Mucosa of stomach (tissue), 1 donor: ENCODE results near the gene SLU7.

Experiments
- H3K27me3 ChIP-seq: one replicate; pipeline ENCODE4 v1.7.0; 2013; ENCODE audit warnings: mild to moderate bottlenecking, low read length; ENCODE audit not compliant: control insufficient read depth, insufficient read depth
- H3K36me3 ChIP-seq: one replicate; pipeline ENCODE4 v1.7.0; 2013; ENCODE audit warnings: low read length; ENCODE audit not compliant: control insufficient read depth, insufficient read depth
- H3K4me1 ChIP-seq: one replicate; pipeline ENCODE4 v1.7.0; 2013; ENCODE audit warnings: mild to moderate bottlenecking, low read length; ENCODE audit not compliant: control insufficient read depth, insufficient read depth
- H3K4me3 ChIP-seq: one replicate; pipeline ENCODE4 v1.7.0; 2013; ENCODE audit warnings: low read length
- H3K9ac ChIP-seq: one replicate; pipeline ENCODE4 v1.7.0; 2013; ENCODE audit warnings: mild to moderate bottlenecking, low read length, moderate library complexity
- H3K9me3 ChIP-seq: one replicate; pipeline ENCODE4 v1.7.0; 2013; ENCODE audit warnings: mild to moderate bottlenecking, low read length, moderate library complexity; ENCODE audit not compliant: control insufficient read depth
- donor health status: Pancreatic carcinoma.

SLU7 gene

DNA sequence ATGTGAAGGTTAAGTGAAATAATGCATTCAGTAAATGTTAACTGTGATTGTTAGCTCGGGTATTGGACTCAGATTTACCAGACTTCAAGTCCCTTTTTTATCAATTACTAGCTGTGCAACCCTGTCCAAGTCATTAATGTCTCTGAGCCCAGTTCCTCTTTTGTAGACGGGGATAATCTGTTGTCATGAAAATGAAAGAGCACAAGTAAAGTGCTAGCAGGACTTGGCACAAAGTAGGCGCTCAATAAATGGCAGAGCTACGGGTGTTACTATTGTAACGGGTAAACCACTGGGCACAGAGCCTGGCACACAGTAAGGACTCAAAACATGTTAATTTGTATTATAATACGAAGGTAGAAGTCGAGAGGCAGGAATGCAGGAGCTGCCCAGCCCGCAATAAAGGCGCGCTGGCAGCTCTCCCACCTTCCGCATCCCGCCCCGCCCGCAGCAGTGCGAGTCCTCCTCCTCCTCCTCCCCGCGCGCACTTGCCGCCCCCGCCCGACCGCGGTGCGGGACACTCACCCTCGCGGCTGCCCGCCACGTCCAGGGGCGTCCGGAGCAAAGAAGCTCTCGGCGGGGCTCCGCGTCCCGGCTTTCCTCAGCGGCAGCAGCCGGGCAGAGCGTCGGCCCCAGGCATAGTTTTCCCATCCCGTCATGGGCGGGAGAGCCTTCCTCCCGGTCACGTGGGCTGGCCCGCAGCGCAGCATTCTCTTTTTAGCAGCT lies 48.7 kb downstream of the SLU7 start, which contains the start of gene C1QTNF2:
TSS of gene C1QTNF2 (minus strand) at position 637 of the 723 bp plus-strand sequence. CDS start 15,615 bp downstream, outside the sequence.
- Histone ChIP-seq H3K27me3 (peaks cover 15% of the 10 kb centered on the region), H3K4me3 (peak within 1 kb of the TSS; percentile 37), H3K4me1 (peaks cover 6% of the 10 kb centered on the region), H3K9ac (peak within 1 kb of the TSS; percentile 27), H3K36me3 (no peaks in the 10 kb centered on the region), H3K9me3 (no peaks in the 10 kb centered on the region)

DNA sequence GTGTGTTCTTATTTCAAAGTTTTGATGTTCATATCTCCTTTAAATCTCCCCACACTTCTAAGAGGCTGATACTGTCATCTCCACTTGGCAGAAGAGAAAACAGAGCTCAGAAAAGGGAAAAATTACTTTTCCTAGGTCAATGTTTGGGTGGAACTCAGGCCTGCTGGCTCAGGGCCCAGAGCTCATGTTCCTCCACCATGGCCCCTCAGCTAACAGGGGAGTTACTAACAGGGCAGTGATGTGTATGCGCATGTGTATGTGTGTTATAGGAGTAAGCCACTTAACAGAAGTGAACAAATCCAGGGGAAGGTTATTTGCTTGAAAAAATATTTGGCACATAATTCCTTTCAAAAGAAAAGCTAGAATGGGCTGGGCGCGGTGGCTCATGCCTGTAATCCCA lies 51.0 kb downstream of the SLU7 start:
- Histone ChIP-seq H3K27me3 (peaks cover 15% of the 10 kb centered on the region), H3K4me3 (no peak overlapping the region), H3K9ac (no peak overlapping the region), H3K9me3 (no peaks in the 10 kb centered on the region), H3K4me1 (peaks cover 6% of the 10 kb centered on the region), H3K36me3 (no peaks in the 10 kb centered on the region)

DNA sequence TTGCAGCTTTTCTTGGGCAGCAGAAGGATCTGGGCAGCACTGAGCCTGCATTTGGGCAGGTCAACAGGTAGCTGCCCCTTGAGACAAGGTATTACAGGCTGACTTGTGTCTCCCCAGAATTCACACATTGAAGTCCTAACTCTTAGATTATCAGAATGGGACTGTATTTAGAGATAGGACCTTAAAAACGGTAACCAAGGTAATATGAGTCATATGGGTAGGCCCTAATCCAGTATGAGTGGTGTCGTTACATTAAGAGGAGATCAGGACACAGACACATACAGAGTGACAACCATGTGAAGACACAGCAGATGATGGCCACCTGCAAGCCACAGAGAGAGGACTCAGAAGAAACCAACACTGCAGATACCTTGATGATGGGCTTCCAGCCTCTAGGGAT lies 51.6 kb downstream of the SLU7 start:
- Histone ChIP-seq H3K36me3 (no peaks in the 10 kb centered on the region), H3K9ac (no peak overlapping the region), H3K4me1 (peaks cover 6% of the 10 kb centered on the region), H3K4me3 (no peak overlapping the region), H3K9me3 (no peaks in the 10 kb centered on the region), H3K27me3 (peaks cover 15% of the 10 kb centered on the region)

DNA sequence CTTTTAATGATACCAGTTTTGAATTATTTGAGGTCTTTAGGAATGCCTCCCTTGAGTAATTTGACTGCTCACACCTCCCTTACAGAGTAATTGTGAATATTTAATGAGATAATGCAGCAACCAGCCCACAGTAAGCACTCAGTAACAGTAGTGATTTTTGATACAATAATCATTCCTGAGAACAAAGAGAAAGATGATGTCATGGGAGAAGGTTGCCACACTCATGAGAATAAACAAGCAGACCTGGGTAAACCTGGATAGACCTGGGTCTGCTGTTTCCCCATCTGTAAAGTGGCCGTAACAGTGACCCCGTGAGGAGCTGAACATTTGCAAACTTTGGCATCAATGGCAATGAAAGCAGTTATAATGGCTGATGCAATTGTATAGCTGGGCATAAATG lies 52.7 kb downstream of the SLU7 start:
- no peak overlapping the region for H3K4me3 ChIP-seq
- H3K27me3 ChIP-seq: peaks cover 11% of the 10 kb centered on the region
- peaks cover 6% of the 10 kb centered on the region for H3K4me1 ChIP-seq
- H3K9ac ChIP-seq: no peak overlapping the region
- no peaks in the 10 kb centered on the region for H3K9me3 ChIP-seq
- H3K36me3 ChIP-seq: no peaks in the 10 kb centered on the region

DNA sequence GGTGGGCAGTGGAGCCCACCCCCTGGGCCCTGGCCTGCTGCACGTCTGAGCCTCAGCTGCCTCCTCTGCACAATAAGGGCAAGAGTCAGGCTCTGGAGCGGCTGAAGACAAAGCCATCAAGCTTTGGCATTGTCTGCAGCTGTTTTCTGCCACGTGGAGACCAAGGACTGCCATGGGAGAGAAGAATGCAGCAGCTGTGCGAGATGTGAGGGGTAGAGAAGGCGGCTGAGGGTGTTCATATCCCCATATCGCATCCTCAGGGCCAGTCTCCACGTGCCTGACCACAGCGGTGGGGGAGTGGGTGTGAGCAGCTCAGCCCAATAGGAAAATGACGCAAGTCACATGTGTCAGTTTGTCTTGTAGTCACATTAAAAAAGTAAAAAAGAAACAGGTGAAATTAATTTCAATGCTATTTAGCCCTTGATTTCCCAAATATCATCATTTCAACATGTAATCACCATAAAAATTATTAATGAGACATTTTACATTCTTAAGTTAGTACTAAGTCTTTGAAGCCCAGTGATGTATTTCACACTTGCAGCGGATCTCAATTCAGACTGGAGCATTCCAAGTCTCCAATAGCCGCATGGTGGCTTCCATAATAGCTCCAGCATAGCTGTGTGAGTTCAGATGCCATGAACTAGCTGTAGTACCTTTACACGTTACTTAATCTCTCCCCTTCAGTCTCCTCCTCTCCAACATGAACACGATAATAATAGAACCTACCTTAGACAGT lies 55.1 kb downstream of the SLU7 start:
- Histone ChIP-seq H3K4me1 (peaks cover 20% of the 10 kb centered on the region), H3K36me3 (no peaks in the 10 kb centered on the region), H3K9ac (no peak overlapping the region)

DNA sequence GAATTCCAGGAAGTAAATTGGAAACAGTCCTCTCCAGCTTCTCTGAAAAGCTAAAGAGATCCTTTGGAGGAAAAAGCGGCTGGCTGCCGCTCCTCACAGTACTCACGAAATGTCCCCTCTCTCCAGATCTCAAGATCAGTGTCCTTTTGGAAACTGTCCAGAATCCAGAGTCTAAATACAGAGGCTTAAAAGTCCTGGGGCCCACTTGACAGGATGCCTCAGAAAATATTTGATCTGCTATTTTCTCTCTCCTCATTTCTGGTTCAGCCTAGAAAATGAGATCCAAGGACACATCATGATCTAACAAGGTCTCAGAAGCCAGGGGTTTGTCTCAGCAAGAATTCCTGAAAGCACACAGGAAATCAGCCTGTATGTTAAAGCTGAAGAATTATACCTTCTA lies 55.7 kb downstream of the SLU7 start:
- Histone ChIP-seq H3K9ac (no peak overlapping the region), H3K4me3 (no peak overlapping the region), H3K9me3 (no peaks in the 10 kb centered on the region), H3K27me3 (no peaks in the 10 kb centered on the region), H3K4me1 (peaks cover 20% of the 10 kb centered on the region), H3K36me3 (no peaks in the 10 kb centered on the region)

More for the DNA sequence above, 55.1 kb downstream of the SLU7 start:
- Histone ChIP-seq H3K9me3 (no peaks in the 10 kb centered on the region), H3K4me3 (no peak overlapping the region), H3K27me3 (no peaks in the 10 kb centered on the region)

DNA sequence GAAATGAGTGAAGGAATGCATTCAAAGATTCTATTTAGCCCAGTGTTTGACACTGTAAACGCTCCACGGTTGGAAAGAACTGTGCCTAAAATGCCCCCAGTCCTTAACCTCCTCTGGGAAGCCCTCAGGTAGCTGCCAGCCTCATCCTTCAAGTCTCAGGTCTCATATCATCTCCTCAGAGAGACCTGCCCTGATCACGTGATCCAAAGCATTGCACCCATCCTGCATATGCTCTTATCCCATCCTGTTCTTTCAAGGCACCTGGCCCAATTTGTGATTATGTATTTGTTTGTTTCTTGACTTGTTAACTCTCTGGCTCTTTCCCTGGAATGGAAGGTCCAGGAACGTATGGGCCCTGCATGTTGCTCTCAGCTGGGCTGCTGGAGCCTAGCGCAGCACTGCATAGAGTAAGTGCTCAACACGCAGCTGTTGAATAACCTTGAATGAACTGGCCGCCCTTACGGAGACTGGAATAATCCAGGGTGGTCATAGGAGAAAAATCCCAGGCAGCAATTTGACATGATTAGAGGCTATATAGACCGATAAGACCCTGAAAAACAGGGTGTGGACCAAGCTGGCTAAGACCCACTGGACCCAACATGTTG lies 57.2 kb downstream of the SLU7 start:
- Histone ChIP-seq H3K9me3 (no peaks in the 10 kb centered on the region), H3K36me3 (no peaks in the 10 kb centered on the region), H3K27me3 (no peaks in the 10 kb centered on the region), H3K4me3 (no peak overlapping the region), H3K4me1 (peaks cover 25% of the 10 kb centered on the region), H3K9ac (no peak overlapping the region)

DNA sequence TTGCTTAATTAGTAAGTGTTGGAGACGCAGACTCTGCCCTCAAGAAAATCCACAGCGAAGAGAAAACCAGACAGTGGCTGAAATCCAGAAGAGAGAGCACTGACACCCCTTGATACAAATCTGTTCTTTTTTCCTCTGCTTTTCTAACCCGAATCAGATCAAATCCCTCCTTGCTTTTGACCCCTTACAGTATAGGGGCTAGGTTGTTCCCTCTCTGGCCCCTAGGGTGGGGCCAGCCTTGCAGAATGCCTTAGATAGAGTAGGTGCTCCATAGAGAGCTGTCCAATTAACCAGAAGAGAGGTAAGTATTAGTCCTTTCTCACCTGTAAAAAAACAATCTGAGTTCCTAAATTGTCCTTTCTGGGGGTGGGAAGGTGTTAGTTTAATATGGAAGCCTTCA lies 58.6 kb downstream of the SLU7 start:
- H3K4me1 ChIP-seq: peaks cover 25% of the 10 kb centered on the region

DNA sequence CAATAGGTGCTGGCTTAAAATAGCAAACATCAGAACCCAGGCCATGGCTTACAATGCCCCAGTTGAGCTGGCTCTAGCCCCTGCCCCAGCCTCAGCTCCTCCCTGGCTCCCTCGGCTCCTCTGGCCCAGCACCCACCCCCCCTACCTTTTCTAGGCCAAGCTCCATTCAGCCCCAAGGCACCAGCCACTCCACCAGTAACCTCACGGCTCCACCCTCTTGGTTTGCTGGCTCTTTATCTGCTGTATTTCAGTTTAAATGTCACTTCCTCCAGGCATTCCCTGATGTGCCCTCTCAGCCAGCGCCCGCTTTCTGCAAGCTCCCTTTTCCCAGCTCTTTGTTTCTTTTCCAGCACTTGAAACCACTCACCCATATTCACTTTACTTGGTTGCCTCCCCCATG lies 59.1 kb downstream of the SLU7 start:
- peaks cover 25% of the 10 kb centered on the region for H3K4me1 ChIP-seq
- no peaks in the 10 kb centered on the region for H3K27me3 ChIP-seq
- no peaks in the 10 kb centered on the region for H3K9me3 ChIP-seq

More for the DNA sequence above, 58.6 kb downstream of the SLU7 start:
- no peaks in the 10 kb centered on the region for H3K27me3 ChIP-seq
- no peak overlapping the region for H3K4me3 ChIP-seq
- no peaks in the 10 kb centered on the region for H3K9me3 ChIP-seq
- H3K36me3 ChIP-seq: no peaks in the 10 kb centered on the region
- H3K9ac ChIP-seq: no peak overlapping the region

DNA sequence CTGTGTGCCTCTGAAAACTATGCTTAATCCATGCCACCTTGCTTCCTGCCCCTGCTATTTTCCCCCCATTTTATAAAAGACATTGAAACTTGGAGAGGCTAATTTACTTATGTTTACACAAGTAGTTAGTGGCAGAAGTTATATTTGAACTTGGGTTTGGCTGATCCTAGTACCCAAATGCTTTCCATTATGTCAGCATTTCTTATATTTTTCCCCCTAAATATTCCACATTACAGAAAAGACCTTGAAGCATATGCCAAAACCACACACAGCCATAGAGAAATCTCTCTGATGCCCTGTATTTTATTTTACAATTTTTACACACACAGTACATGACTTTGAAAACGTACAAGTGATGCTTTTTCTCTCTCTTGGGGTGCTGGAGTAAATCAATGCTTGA lies 59.6 kb downstream of the SLU7 start:
- Histone ChIP-seq H3K4me3 (no peak overlapping the region), H3K36me3 (no peaks in the 10 kb centered on the region), H3K9ac (no peak overlapping the region), H3K27me3 (no peaks in the 10 kb centered on the region), H3K9me3 (no peaks in the 10 kb centered on the region), H3K4me1 (peaks cover 25% of the 10 kb centered on the region)

More for the DNA sequence above, 59.1 kb downstream of the SLU7 start:
- no peak overlapping the region for H3K9ac ChIP-seq
- no peaks in the 10 kb centered on the region for H3K36me3 ChIP-seq
- no peak overlapping the region for H3K4me3 ChIP-seq

DNA sequence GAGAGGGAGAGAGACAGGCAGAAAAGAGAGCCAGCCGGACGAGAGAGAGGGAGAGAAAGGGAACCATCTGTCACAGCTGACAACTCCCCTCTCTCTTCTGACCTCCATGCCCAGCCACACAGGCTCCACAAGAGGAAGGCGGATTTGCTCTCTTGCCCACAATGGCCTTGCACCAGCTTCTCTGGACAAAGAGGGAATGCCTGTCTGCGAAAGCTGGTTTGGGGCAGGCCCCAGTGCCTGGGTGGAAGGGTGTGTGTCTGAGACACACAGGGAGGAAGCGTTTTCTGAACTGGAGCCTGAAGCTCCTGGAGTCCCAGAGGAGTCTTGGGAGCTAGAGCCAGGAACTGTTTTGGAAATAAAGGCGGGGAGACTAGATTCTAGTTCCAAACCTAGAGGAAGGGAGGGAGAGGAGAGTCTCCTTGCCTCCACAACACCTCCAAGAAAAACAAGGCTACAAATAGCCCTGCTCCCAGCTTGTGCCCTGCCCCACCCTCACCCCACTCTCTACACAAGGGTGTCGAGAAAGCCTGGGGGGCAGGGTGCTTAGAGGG lies 60.9 kb downstream of the SLU7 start:
- Histone ChIP-seq H3K9me3 (no peaks in the 10 kb centered on the region), H3K27me3 (no peaks in the 10 kb centered on the region), H3K36me3 (no peaks in the 10 kb centered on the region), H3K9ac (peak overlapping the region; percentile 30), H3K4me1 (peaks cover 25% of the 10 kb centered on the region), H3K4me3 (no peak overlapping the region)

DNA sequence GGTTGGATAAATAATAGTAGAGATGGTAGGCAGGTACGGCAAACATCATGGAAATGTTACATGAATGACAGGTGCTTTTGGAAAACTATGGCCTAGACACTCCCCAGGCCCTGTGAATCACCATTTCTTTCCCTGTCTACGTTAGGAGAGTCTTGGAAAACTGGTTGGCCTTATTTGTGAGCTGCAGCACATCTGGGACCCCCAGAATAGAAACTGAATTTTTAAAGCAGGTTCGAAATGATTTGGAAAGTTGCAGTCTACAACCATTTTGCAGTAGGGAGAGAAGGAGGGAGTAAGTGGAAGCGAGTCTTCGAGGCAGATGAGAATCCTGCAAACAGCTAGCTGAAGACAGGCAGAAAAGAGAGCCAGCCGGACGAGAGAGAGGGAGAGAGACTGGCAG lies 61.5 kb downstream of the SLU7 start:
- H3K9ac ChIP-seq: peak overlapping the region; percentile 30

More for the DNA sequence above, 61.5 kb downstream of the SLU7 start:
- no peak overlapping the region for H3K4me3 ChIP-seq
- H3K27me3 ChIP-seq: no peaks in the 10 kb centered on the region
- H3K4me1 ChIP-seq: peaks cover 25% of the 10 kb centered on the region
- no peaks in the 10 kb centered on the region for H3K9me3 ChIP-seq
- no peaks in the 10 kb centered on the region for H3K36me3 ChIP-seq
